Prostate gland (tissue), 2 donors: ENCODE data around the gene WASF1.

Experiments used
- CTCF ChIP-seq, 4 experiments: fragments of 200-600 bp in 2 of 4; fragments of 450-650 bp in 2 of 4; sonication (generic) in 2 of 4; IDR thresholded peaks; 1 replicate in 3 of 4; 2 replicates in 1 of 4; pipeline ENCODE4 v1.5.1; 2016 to 2019; ENCODE audit warnings: antibody characterized with exemption in 4 of 4, mild to moderate bottlenecking in 2 of 4, moderate library complexity in 2 of 4
- POLR2A ChIP-seq: fragments of 450-650 bp; IDR thresholded peaks from one replicate; pipeline ENCODE4 v1.6.1; 2016; ENCODE audit warnings: antibody characterized with exemption, mild to moderate bottlenecking
- POLR2AphosphoS5 ChIP-seq: sonication (generic); formaldehyde crosslinking; IDR thresholded peaks from one replicate; pipeline ENCODE4 v1.6.1; 2017; ENCODE audit warnings: antibody characterized with exemption

GRCh38 chr6:110139052-110139451 is 40.4 kb downstream of the WASF1 start:
- no peak for TF ChIP-seq POLR2A
- no peak for TF ChIP-seq CTCF (IDR thresholded peaks at IDR 0.05)
- TF ChIP-seq POLR2AphosphoS5, result no peak
